Fibroblast of the aortic adventitia (primary cell): Measurements from ENCODE around the gene SPO11. TPM values are rescaled to one million over a fixed set of nuclear protein-coding genes. Genes with fewer than 3 reads are reported as not detected.

Experiments used
- DNase-seq: peaks from one replicate; pipeline ENCODE4 v3.0.0-alpha.2; 2010; ENCODE audit warnings: low read depth
- H3K4me3 ChIP-seq: 2 replicates; pipeline ENCODE4 v1.5.1; 2011; ENCODE audit warnings: low read depth, mild to moderate bottlenecking, control low read depth, low read length, moderate library complexity
- CTCF ChIP-seq: IDR thresholded peaks from 2 replicates; pipeline ENCODE4 v1.5.1; 2011; ENCODE audit warnings: mild to moderate bottlenecking, low read length, control low read depth, inconsistent platforms; ENCODE audit not compliant: insufficient read depth
- total RNA-seq: library from RNA; depleted of rRNA; stranded (reverse); fragments of >200 nt; gene quantifications from 2 replicates; pipeline ENCODE4 v1.2.3, GENCODE V29; 2012; ENCODE audit warnings: low replicate concordance

Gene SPO11
- total RNA-seq, 1 donor = not detected

- no peak overlapping the region for H3K4me3 ChIP-seq
- DNase-seq = no peak
- no peak for TF ChIP-seq CTCF
Observed at GRCh38 chr20:57292611-57293010, 37.0 kb upstream of the SPO11 start.

- TF ChIP-seq CTCF = no peak
- DNase-seq = no peak
Observed at GRCh38 chr20:57293995-57294394, 35.6 kb upstream of the SPO11 start.

GRCh38 chr20:57294550-57294949, 35.1 kb upstream of the SPO11 start:
- no peak for TF ChIP-seq CTCF
- no peak for DNase-seq
- H3K4me3 ChIP-seq = no peak overlapping the region

More at GRCh38 chr20:57293995-57294394, 35.6 kb upstream of the SPO11 start:
- H3K4me3 ChIP-seq = no peak overlapping the region

DNA sequence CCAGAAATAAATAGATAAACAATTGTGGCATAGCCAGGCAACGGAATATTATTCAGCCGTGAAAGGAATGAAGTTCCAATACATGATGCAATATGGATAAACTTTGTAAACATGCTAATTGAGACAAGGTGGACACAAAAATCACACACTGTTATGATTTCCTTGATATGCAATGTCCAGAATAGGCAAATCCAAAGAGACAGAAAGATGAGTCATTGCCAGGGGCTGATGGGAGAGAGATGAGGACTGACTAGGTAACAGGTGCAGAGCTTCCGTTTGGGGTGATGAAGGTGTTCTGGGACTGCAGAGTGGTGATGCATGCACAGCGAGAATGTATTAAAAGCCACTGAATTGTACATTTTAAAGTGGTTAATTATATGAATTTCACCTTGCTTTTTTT, 31.1 kb upstream of the SPO11 start:
- no peak for TF ChIP-seq CTCF
- H3K4me3 ChIP-seq = no peak overlapping the region
- no peak for DNase-seq

GRCh38 chr20:57301026-57301425, 28.6 kb upstream of the SPO11 start:
- H3K4me3 ChIP-seq = no peak overlapping the region
- DNase-seq = no peak
- TF ChIP-seq CTCF = no peak

DNA sequence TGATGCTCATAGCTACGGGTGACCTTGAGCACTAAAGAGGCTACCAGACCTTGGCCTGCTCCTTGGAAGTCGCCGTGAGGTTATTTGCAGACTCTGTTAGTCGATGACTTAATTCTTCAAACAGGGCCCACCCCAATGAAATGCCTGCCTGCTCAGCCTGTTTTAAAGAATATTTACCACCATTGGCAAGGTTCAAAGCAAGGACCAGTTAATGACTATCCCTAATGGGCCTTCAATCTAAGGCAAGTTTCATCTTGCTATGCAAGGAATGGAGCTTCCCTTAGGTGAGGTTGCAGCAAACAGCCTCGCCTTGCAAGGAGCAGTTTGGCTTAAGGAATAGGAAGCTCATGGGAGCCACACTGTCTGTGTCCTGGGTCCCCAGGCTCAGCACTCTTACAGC, 22.9 kb upstream of the SPO11 start:
- TF ChIP-seq CTCF = no peak
- no peak for DNase-seq
- H3K4me3 ChIP-seq = no peak overlapping the region

- no peak for DNase-seq
- H3K4me3 ChIP-seq = no peak overlapping the region
- no peak for TF ChIP-seq CTCF
Observed at GRCh38 chr20:57308451-57309271, 20.9 kb upstream of the SPO11 start.
